ENCODE data around the gene AOAH.

DNA sequence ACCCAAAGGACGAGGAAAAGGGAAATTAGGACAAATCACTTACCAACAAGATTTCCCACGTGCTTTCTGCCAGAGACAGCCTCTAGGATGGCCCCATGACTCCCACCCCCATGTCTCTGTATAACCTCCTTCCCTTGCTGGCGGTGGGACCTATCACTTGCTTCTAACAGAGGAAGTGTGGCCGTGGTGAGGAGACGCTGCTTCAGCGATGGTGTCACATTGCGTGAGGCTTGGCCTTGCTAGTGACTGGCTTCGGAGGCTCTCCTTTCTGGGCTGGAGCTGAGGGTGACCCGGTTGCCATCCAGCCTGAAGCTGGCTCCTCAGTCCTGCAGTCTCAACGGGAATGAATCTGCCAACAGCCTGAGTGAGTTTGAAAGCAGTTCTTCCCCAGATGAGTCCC is 210.9 kb downstream of the AOAH start:
- TF ChIP-seq, protein P1, sequence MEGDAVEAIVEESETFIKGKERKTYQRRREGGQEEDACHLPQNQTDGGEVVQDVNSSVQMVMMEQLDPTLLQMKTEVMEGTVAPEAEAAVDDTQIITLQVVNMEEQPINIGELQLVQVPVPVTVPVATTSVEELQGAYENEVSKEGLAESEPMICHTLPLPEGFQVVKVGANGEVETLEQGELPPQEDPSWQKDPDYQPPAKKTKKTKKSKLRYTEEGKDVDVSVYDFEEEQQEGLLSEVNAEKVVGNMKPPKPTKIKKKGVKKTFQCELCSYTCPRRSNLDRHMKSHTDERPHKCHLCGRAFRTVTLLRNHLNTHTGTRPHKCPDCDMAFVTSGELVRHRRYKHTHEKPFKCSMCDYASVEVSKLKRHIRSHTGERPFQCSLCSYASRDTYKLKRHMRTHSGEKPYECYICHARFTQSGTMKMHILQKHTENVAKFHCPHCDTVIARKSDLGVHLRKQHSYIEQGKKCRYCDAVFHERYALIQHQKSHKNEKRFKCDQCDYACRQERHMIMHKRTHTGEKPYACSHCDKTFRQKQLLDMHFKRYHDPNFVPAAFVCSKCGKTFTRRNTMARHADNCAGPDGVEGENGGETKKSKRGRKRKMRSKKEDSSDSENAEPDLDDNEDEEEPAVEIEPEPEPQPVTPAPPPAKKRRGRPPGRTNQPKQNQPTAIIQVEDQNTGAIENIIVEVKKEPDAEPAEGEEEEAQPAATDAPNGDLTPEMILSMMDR (conservative IDR thresholded peaks at IDR 0.05; ENCODE audit: low read depth, low read length): no peak
- TF ChIP-seq MAZ (IDR thresholded peaks at IDR 0.05; ENCODE audit: borderline replicate concordance, low read depth, low read length): no peak
- TF ChIP-seq POLR2A (IDR thresholded peaks at IDR 0.05; ENCODE audit: low read depth, low read length): no peak

Measured in IMR-90 (cell line).